ENCODE measurements around the gene NEUROD6.

The NEUROD6 gene

DNA sequence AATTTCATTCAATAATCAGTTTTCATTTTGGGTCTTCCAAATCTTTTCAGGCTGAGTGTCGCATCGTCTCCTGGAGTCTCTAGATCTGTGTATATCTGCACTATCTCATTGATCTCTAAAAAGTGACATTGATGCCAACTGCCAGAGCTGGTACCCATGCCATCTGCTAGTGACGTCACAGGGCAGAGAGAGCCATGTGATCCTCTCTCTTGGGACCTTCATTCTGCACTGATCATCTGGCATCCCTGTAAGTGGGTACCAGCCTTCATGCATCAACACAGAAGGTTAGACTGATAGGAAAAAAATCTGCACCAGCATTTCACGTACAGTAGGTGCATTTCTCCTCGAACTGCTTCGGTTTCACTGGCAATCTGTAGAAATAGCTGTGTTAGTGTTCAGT, at the start of gene NEUROD6:
Gene NEUROD6, minus strand, starts transcription at position 124 of the 400 bp plus-strand sequence. CDS start 1,458 bp downstream, outside the sequence.
- DNase-seq, result no peak

DNA sequence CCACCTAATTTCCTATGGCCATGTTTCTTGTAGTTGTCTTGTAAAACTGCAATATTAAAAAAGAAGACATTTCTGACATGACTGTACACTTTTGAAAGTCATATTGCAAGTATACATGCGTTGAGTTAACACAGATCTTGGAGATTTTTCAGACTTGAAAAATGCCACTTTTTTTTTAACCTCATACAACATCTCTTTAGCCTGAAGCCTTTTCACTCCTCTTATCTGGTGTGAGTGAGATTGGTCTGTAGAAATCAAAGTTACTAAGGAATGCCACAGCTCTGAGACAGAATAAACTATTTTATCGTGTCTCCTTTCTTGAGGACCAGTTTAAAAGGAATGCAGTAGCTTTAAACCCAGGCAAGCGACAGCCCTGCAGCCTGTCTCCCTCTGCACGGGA, 43.9 kb upstream of the NEUROD6 start:
- no peak for DNase-seq

DNA sequence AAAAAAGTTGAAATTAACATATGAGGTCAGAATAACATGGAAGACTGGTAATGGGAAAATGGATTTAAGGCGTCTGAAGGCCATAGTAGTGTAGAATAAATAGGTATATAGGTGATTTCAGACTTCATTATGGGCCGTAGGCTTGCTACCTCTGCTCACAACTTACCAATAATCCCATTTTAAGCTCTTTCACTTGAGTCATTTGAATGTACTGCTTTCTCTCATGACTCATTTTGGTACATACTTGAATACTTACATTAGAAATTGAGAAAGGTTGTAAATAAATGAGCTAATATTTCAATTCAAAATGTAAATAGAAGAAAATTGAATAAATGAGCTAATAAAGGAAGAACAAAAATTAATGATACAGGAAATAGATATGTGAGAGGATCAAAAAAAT, 42.2 kb upstream of the NEUROD6 start:
- DNase-seq, result no peak

DNA sequence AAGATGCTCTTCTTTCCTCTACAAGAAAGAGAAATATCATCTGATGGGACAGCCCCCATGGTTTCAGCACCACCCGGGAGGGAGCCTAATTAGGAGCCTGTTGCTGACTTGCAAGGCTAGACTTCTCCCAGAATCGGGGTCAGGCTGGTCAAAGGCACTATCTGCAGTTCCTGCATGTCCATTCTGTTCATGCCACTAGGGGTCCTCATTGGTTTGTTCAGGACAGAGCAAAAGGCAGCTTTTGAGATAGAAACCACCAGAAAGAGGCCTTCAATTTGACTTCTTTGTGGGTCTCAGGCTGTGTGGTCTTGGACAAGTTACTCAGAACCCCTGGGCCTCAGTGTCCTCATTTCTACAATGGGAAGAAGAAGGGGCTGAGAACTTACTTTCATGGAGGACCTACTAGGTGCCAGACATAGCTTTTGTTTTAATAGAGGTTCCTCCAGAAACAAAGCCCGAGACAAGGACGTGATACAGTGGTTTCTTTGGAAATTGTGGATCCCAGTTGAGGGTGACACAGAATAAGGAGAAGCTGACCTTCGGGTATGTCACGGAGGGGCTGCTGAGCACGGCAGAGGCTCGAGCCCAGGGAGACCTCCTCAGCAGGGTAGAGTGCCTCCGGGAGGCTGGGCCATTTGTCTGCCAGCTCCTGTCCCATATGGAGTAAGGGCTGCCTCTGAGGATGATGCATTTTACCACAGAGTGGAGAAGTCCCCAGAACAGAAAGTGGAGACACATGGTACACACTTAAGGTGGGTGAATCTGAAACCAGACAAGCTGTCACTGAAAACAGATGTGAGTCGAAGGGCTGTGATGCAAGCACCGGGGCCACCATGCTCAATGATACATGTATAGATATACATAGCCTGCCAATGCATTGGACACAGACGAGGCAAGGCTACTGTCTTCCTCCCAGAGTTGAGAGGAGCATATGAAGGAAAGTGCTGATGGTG, 33.1 kb upstream of the NEUROD6 start:
- no peak for DNase-seq

DNA sequence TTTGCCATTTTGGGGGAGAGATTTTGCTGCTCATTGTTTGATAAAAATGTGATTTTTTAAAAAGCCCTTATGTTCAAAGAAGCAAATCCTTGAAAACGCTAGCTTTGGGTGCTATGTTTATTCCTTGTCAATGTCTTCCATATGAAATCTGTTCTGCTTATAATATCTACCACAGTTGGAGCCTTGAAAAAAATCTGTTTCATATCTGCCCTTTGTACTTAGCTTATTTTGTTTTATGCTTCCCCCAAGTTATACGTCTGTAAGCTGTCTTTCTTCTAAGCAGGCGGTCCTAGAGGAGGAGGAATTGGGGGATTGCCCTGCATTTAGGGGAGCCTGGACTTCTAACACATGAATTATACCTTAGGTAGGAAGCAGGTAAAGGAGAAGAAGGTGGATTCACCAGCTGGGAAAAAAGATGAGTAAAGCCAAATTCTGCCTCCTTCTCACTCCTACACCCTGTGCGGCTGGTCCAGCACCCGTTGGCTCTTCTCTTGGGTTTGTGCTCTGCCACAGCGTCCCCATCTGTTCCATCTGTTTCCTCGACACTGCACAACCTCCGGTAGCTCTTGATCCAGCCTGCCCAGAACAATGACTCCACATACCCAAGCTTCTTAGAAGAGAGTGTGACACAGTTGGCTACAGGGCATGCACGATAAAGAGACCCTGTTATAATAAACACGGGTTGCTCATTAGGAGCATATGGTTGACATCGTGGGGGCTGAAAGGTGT, 31.9 kb upstream of the NEUROD6 start:
- no peak for DNase-seq

DNA sequence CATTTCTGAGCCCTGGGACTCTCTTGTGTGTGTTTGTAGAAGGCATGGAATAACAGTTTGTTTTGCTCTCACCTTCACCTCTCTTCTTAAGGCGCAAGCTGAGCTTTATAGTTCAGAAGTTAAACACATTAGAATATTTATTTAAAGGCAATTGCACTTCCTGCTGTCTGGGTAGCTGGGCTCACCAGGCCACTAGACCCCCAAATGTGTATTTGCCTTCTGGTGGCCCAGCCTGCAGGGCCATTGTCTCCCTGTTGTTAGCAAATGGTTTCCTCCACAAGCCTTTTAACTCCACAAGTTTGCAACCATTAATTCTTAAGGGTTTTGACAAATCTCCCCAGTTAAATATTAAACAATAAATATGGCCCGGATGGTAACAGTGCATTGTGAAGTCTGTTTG, 31.1 kb upstream of the NEUROD6 start:
- no peak for DNase-seq

DNA sequence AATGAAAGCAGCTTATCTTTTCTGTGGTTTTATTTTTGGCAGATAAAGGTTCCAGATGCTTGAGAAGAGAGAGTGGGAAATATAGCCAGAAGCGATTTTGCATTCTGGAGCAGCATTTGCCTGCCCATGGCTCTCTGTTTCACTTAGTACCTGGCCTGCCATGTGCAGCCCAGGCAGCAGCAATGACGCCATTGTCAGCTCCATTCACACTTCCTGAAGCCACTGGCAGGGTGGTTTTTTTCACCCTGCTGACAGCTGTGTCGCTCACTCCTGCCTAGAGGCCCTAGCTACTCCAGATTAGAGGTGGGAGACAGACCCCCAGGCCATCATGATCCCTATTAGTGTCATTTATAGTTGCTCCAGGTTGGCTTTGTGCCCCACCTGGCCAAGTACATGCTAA, 30.1 kb upstream of the NEUROD6 start:
- no peak for DNase-seq

DNA sequence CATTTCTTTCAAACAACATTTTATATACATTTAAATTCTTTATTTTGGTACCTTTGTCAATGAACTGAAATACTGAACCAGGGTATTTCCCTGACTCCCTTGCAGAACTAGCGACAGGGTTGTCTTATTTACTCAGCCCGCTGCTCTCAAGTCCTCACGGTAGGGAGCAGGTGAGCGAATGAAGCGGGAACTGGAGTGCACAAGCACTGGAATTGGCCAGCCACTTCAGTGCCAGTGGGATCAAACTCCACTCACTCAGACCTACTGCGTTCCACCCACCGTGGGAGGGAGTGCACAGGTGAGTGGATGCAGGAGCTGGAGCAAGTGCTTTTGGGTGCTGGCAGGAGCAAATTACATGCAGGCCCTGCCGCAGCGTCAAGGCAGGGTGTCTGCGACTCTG, 28.1 kb upstream of the NEUROD6 start:
- no peak for DNase-seq

DNA sequence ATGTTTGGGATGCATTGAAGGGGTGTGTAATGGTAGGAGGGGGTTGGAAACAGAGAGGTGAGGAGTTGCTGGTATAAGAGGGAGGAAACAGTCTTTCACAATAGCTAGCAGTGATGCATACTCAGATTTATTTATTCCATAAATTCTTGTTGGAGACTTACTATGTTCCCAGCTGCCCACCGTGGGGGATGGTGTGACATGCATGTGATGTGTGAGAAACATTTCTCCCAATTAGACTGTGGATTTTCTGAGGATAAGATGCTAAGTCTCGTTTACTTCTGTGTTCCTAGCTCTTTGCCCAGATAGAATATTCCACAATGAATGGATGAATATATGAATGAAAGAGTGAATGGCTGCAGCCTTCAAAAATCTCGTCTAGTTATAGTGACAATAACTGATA, 23.0 kb upstream of the NEUROD6 start:
- no peak for DNase-seq

DNA sequence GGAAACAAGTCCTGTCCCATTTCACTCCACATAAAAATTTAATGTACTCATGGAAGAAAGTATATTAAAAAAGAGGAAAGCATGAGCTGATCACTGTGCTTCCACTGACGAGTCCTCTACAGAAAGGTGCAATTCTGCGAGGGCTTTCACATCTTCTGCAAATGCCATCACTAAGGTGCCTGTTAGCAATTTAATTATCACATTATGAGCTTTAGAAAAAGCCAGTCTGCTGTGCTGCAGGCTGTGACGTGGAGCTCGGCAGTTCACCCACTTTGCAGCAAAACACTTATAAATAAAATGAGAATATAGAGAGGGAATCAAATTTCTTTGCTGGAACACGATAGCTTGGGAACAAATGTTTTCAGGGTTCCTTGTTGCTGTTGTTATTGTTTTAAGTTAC, 22.5 kb upstream of the NEUROD6 start:
- DNase-seq, result no peak

DNA sequence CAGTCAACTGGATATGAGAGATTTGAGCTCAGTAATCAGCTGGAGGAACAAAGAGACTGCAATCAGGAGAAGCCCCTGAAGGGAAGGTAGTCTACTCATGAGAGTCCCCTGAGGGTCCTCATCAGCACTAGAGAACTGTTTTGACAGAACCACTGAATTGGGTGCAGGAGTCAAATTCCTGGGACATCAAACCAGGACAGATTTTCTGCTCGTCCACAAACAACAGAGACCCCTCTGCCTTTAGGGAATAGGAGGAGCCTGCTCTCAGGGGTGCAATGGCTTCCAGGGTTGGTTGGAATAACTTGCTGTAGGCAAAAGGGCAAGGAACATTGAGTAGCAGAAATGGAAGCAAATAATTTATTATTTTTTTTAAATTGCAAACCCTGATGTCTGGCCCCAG, 21.9 kb upstream of the NEUROD6 start:
- DNase-seq, result no peak

DNA sequence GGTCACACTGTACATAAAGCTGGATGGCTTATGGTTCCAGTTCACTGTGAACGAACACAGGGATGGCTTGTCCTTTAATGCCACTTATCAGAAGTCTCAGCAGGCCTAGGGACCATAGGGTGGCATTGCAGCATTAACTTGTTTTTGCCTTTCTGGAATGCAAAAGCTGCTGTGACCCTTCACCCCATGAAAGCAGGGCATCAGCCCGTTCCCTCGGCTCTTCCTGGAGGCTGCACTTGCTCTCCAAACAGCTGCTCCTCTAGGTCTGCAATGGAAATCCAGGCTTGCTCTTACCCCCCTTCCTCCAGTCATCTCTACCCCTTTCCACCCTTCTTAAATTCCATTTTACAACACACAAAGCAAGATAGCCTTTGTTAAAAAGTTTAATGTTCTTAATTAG, 17.9 kb upstream of the NEUROD6 start:
- DNase-seq, result no peak

DNA sequence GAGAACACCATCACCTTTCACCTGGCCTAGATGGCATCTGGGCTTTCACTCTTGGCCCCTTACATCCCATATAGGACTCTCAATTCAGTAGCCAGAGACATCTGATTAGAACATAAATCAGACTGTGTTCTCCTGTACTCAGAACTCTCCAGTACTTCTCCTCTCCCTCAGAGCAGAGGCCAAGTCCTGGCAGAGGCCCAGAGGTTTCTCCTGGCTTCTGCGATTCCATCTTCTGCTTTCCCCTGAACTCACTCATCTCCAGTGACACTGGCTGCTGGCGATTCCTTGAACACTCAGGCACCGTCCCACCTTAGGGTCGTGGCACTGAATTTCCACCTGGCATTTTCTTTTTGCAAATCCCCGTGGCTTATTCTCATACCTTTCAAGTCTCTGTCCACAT, 4.9 kb upstream of the NEUROD6 start:
- DNase-seq, result no peak

DNA sequence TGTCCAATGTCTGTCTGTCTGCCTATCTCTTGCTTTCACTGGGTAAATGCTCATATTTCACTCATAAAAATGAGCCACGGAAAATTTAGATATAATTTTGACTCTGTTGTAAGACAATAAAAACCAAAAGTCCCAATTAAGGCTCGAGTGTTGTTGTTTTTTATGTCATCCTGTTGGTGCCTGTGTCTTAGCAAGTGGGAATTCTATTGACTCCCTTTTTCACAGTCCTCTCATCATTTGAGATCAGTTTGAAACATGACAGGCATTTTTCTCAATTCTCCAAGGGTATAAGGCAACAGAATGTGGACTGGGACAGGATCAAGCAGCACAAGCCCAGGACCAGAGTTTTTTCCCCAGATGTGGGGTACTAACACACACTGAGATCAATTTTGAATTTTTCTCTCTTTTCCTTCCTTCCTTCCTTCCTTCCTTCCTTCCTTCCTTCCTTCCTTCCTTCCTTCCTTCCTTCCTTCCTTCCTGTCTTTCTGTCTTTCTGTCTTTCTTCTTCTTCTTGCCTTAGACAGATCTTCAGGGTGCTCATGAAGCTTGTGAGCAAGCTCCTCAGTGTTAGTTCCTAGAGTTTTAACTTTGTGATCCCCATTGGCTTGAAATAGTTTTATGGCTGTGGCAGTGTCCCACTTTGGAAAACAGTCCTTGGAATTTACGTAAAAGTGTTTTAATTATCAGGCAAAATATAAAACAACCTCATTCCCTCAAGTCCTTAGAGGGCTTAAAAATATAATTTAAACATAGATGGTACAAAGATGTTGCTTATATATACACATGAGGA, 3.2 kb upstream of the NEUROD6 start:
- no peak for DNase-seq

DNA sequence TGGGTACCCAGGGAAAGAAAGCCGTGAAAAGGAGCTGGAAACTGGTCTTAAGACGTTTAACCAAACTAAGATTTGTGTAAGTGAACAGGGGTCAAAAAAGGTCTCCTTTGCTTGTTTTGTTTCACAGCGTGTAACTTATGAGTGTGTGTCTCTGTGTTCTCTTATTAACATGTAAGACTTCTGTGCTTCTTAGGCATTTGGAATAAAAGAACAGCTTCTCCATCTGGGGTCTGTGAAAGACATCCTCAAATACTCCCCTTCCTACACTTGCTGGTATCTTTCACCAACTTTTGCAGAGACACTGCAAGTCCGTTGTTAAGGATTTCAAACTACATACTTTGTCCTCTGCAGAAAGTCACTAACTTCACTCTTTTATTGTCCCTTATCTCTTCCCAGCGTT, 615 bp upstream of the NEUROD6 start:
- DNase-seq, result no peak

DNA sequence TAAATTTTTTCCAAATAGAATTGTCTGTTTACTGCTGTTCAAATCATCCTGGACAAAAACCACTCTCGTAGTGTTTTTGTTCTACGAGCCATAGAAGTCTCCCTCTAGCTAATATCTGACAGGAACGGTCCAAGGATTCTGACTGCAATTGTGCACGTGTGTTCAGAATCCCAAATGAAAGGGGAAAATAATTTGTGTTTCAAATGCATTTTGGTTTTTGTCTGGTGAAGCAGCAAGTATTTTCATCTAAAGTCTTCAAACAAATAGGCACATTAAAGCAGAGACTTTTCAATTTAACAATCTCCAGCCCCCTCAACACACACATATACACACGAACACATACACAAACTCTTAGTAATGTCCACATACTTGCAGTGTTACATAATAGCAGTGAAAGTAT, 475 bp downstream of the NEUROD6 start:
- DNase-seq, result no peak

DNA sequence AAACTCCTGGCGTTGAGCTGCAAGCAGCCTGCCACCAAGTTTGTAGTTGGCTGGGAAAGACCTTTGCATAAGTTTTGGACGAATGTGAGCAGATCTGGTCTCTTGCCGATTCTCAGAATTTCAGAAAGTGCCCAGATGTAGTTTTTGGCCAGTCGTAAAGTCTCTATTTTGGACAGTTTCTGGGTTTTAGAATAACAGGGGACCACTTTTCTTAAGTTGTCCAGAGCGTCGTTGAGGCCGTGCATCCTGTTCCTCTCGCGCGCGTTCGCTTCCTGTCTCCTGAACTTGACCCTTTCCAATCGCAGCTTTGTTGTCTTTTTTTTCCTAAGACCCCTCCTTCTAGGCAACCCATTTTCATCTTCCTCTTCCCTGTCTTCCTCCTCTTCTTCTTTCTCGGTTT, 1.8 kb downstream of the NEUROD6 start:
- DNase-seq, result no peak

DNA sequence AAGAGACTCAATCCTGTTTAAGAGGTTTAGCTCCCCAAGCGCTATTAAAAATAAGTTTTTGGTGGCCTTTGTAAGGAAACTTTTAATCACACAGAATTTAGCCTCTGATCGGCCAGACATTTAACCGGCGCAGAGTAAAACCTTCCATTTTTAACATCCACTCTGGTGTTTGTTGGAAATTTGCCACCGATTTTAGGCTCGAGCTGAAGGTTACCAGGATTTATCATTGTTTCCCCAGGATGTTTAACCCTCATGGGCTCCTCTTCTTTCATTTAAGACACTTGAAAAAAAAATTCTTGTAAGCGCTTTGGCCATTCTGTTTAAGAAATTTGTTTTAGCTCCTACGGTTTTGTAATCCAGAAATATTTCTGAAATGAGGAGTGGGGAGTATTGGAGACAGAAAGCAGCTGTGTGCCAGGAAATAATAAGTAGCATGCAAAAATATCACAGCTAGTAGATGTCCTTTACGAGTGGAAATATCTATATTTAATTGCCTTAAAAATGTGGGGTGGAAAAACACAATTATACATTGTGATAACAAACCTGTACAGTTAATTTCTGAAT, 3.4 kb downstream of the NEUROD6 start:
- DNase-seq, result no peak

DNA sequence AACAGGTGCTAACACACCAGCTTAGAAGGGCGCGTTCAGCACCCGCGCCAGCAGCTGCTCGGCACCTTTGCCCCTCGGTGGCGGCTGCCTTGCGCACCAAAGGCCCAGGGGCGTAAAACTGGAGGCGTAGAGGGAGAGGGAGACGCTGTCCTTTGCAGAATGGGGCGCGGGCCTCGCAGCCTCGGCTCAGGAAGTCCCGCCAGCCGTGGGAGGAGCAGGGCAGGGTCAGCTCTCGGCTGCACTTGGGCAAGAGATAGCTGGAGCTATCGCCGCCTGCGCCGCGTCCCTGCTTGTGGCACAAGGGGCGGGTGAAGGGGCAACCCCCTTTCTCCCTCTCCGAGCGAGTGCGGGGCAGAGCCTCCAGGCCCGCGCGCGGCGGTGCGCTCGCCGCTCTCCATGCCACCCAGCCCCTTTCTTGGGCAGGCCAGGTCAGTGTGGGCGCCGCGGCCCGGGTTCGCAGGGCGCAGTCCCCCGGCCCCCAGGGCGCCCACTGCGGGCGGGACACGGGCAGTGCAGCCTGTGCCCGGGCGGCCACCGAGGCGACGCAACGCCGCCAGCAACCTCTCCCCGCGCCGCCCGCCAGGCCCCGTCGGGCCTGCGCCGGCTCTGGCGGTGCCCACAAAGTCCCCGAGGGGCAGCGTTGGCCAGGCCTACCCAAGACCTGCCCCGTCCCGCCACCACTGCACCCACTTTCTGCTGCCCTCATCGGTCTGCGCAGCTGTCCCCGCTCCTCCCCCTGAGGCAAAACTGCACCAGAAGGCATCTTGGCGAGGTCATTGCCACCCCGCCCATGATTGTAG, 4.1 kb downstream of the NEUROD6 start:
- no peak for DNase-seq

DNA sequence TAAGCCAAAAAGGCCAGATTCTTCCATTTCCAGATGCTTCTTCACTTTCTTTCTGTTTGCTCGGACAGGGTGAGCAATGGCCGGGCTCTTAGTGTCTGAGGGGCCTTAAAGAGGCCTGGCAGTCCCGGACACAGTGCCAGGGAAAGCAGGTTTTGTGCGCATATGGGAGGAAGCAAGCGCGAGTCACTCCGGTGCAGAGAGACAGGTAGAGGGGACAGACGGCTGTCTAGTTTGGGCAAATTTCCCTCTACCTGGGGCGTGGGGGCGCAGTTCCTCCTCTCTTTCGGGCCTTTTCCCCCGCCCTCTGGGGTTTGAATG, 4.7 kb downstream of the NEUROD6 start:
- no peak for DNase-seq

DNA sequence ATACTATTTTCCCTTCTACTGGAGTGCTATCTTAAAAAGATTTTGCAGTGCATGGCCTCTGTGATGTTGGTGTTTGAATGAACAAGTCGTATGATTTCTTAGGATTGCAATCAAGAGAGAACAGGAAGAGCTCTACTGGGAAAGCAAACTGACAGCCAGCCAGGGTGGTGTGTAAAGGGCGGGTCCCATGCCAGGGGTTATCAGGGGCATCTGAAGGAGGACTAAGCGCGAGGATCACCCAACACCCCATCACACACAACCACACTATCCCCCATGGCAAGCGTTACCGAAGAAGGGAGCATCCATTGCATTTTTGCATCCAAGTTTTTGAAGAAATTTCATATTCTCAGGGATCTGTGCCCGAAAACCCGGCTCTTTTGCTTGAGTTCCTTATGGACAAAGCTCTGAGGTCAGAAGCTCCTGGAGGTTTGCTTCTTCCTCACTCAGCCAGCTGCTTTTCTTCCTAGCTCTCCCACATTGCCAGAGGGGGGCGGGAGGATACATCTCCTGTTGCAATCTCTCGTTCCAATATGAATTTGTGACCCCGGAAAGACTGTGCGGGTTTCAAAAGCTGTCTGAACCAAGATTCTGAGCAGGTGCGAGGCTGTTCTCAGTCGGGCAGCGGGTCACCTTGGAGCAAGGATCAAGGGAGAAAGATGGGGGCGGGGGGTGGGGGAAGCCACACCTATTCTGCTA, 5.2 kb downstream of the NEUROD6 start:
- DNase-seq, result no peak

DNA sequence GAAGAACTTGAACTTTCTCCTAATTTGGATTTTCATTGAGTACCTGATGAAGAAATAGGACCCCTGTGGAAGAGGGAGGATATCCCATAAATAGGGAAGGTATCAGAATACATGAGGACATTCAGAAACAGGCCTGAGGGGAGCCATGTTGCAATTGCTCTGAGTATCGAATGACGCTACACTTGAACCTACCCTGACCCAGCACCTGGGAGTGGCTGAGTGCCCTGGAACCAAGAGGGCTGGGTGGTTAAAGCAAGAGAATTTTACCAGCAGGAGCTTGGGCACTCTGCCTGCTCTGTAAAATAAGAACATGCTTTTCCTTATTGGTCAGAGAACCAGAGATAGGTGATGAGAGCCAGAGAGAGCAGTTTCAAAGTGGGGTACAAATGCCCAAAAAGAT, 7.2 kb downstream of the NEUROD6 start:
- no peak for DNase-seq
